ENCODE results near the gene HOXA4. TPM values are rescaled to one million over a fixed set of nuclear protein-coding genes. Genes with fewer than 3 reads are reported as not detected.

Gene HOXA4
- total RNA-seq, 1 experiment from 2014 or later, result 2.3 TPM

- Histone ChIP-seq H4K20me1 (ENCODE audit: low read length) (no peaks in the 10 kb centered on the region), H2AFZ (ENCODE audit: low read length) (peak overlapping the region; percentile 73), H3K4me2 (ENCODE audit: low read length) (peak overlapping the region; percentile 92), H3K9me2 (replicated peaks; ENCODE audit: low read length) (no peaks in the 10 kb centered on the region), H3K36me3 (ENCODE audit: low read depth, low read length) (peaks cover 13% of the 10 kb centered on the region; the same call in 1 of the 2 replicates), H3K9ac (ENCODE audit: low read length) (peak overlapping the region; percentile 73), H3K27ac (ENCODE audit: low read length) (peak overlapping the region; percentile 84), H3K79me2 (ENCODE audit: low read length) (peaks cover 71% of the 10 kb centered on the region), H3K27me3 (ENCODE audit: low read length) (no peaks in the 10 kb centered on the region), H3K9me3 (ENCODE audit: low read length) (no peaks in the 10 kb centered on the region), H3K4me3 (ENCODE audit: low read length) (peak overlapping the region; percentile 78), H3F3A (ENCODE audit: low read length, unreplicated experiment) (no peaks in the 10 kb centered on the region), H3K4me1 (ENCODE audit: insufficient read depth, low read length) (peaks cover 29% of the 10 kb centered on the region)
- CTCF ChIA-PET, result interaction anchor here (0.6 to 1.1 kb wide), 4 partner anchors 9 to 53 kb away, joined by 3 read pairs; partner anchors contain the start of genes HOXA1 and HOXA4
- POLR2A ChIA-PET (ENCODE audit: unreplicated experiment), result interaction anchor here (0.5 to 1.4 kb wide), 6 partner anchors 14 to 52 kb away, joined by 3 to 12 read pairs (median 4); no protein-coding TSS in a partner anchor
- ATAC-seq, result peak; percentile 35
- intact Hi-C loops (cut with micrococcal nuclease), result loop anchor here (1.0 to 2.0 kb wide), 4 partner anchors 15 to 51 kb away; partner anchors contain the start of gene HOXA9
- no peak for TF ChIP-seq EZH2 (IDR thresholded peaks at IDR 0.05; ENCODE audit: low read length, unreplicated experiment)
- TF ChIP-seq EZH2phosphoT487 (IDR thresholded peaks at IDR 0.05; ENCODE audit: borderline replicate concordance, low read length), result no peak
- TF ChIP-seq CTCF (conservative IDR thresholded peaks at IDR 0.05; ENCODE audit: low read depth, low read length), result no peak
- DNase-seq, result peak; percentile 69
- no TSS peak for BruUV-seq (replicated peaks)
Measured at GRCh38 chr7:27148756-27149641, 18.4 kb upstream of the HOXA4 start.

- Histone ChIP-seq H3K9me3 (ENCODE audit: low read length) (no peaks in the 10 kb centered on the region), H3K4me3 (ENCODE audit: low read length) (peak overlapping the region; percentile 78), H3K4me2 (ENCODE audit: low read length) (peak overlapping the region; percentile 92), H3K27ac (ENCODE audit: low read length) (peak overlapping the region; percentile 84), H3K9me2 (replicated peaks; ENCODE audit: low read length) (no peaks in the 10 kb centered on the region), H3F3A (ENCODE audit: low read length, unreplicated experiment) (no peaks in the 10 kb centered on the region), H3K36me3 (ENCODE audit: low read depth, low read length) (peaks cover 13% of the 10 kb centered on the region; the same call in 1 of the 2 replicates), H3K9ac (ENCODE audit: low read length) (peak overlapping the region; percentile 73), H4K20me1 (ENCODE audit: low read length) (no peaks in the 10 kb centered on the region), H3K79me2 (ENCODE audit: low read length) (peaks cover 70% of the 10 kb centered on the region), H2AFZ (ENCODE audit: low read length) (peak overlapping the region; percentile 73), H3K27me3 (ENCODE audit: low read length) (no peaks in the 10 kb centered on the region), H3K4me1 (ENCODE audit: insufficient read depth, low read length) (peaks cover 28% of the 10 kb centered on the region)
- TF ChIP-seq CTCF (conservative IDR thresholded peaks at IDR 0.05; ENCODE audit: low read depth, low read length) (no peak), EZH2phosphoT487 (IDR thresholded peaks at IDR 0.05; ENCODE audit: borderline replicate concordance, low read length) (no peak), EZH2 (IDR thresholded peaks at IDR 0.05; ENCODE audit: low read length, unreplicated experiment) (no peak)
- ChIA-PET POLR2A (ENCODE audit: unreplicated experiment) (interaction anchor here (0.6 to 1.4 kb wide), 5 partner anchors 14 to 52 kb away, joined by 3 to 12 read pairs (median 4); no protein-coding TSS in a partner anchor), CTCF (interaction anchor here (0.6 to 1.1 kb wide), 2 partner anchors 9 to 17 kb away, joined by 3 read pairs; partner anchors contain the start of gene HOXA4)
- DNase-seq, result peak; percentile 72
- no TSS peak for BruUV-seq (replicated peaks)
- peak; percentile 31 for ATAC-seq
- intact Hi-C loops (cut with micrococcal nuclease), result loop anchor here (2.0 kb wide), 1 partner anchor 17 kb away; the partner anchor contains the start of gene HOXA9
Measured at GRCh38 chr7:27148031-27148755, 17.6 kb upstream of the HOXA4 start.
